Loucy (cell line): Measurements from ENCODE around the gene RNF183.

Source experiments
- CTCF ChIP-seq: fragments of 200-600 bp; sonication (generic); conservative IDR thresholded peaks from 2 replicates; pipeline ENCODE4 v1.5.1; 2014; ENCODE audit warnings: mild to moderate bottlenecking, antibody characterized with exemption, low read length
- EZH2phosphoT487 ChIP-seq: fragments of 200-600 bp; IDR thresholded peaks from 2 replicates; pipeline ENCODE4 v1.6.1; 2018; ENCODE audit warnings: antibody characterized with exemption, mild to moderate bottlenecking, moderate library complexity, borderline replicate concordance

GRCh38 chr9:113281356-113281755 lies 21.8 kb downstream of the RNF183 start:
- TF ChIP-seq CTCF: no peak
- TF ChIP-seq EZH2phosphoT487: no peak
